Fibroblast of mammary gland (primary cell): ENCODE results near the gene BAHD1.

Source experiments
- DNase-seq: peaks from one replicate; pipeline ENCODE4 v3.0.0-alpha.2; 2010; ENCODE audit warnings: low read depth
- H3K4me3 ChIP-seq: 2 replicates; pipeline ENCODE4 v1.5.1; 2011; ENCODE audit warnings: low read depth, mild to moderate bottlenecking, low read length, moderate library complexity; ENCODE audit not compliant: control insufficient read depth
- CTCF ChIP-seq: conservative IDR thresholded peaks from 2 replicates; pipeline ENCODE4 v1.5.1; 2011; ENCODE audit warnings: low read depth, low read length, inconsistent platforms; ENCODE audit not compliant: control insufficient read depth, insufficient read depth

Gene BAHD1

GRCh38 chr15:40414816-40415215 lies 25.9 kb upstream of the BAHD1 start:
- no peak for DNase-seq
- no peak for TF ChIP-seq CTCF

GRCh38 chr15:40415226-40415625 lies 25.5 kb upstream of the BAHD1 start:
- DNase-seq, result no peak
- TF ChIP-seq CTCF, result no peak
- no peak overlapping the region for H3K4me3 ChIP-seq

More at GRCh38 chr15:40414816-40415215, 25.9 kb upstream of the BAHD1 start:
- H3K4me3 ChIP-seq, result no peak overlapping the region

- DNase-seq, result no peak
- no peak overlapping the region for H3K4me3 ChIP-seq
- TF ChIP-seq CTCF, result no peak
Measured at GRCh38 chr15:40416056-40416455, 24.7 kb upstream of the BAHD1 start.

GRCh38 chr15:40418126-40418525 lies 22.6 kb upstream of the BAHD1 start:
- no peak overlapping the region for H3K4me3 ChIP-seq
- no peak for TF ChIP-seq CTCF
- no peak for DNase-seq

GRCh38 chr15:40420071-40420713 lies 20.6 kb upstream of the BAHD1 start:
- TF ChIP-seq CTCF, result no peak
- DNase-seq, result no peak
- H3K4me3 ChIP-seq, result no peak overlapping the region

GRCh38 chr15:40420793-40421192 lies 20.0 kb upstream of the BAHD1 start:
- no peak for DNase-seq
- no peak overlapping the region for H3K4me3 ChIP-seq
- no peak for TF ChIP-seq CTCF
